ENCODE measurements around the gene COL11A2. TPM values are rescaled to one million over a fixed set of nuclear protein-coding genes. Genes with fewer than 3 reads are reported as not detected.
A peak's percentile ranks its signal among the peaks of the same experiment; 100 is the strongest.
"Not testable (repeated sequence)": the region's sequence is repeated elsewhere in the genome, so short reads cannot be mapped to it uniquely, and the experiment has no call there.

The COL11A2 gene
- 10 to 100 TPM in 1 of 5 donors, 1 to 10 TPM in 4; 3.0 to 10.8 (median 3.8) TPM for polyA plus RNA-seq (ENCODE audit: insufficient read depth in 1 of 5, insufficient read length in 5 of 5, low replicate concordance in 1 of 5)
- long read RNA-seq, donor 1 = 0 reads
- long read RNA-seq, donor 2 = 0 reads
- long read RNA-seq, donor 3, partial matches to known transcripts = 0 of 1 reads
- long read RNA-seq, donor 3, other reads (novel, unspliced or antisense) = 0 of 1 reads
- long read RNA-seq, donor 4 = 0 reads
- long read RNA-seq, donor 5 = 0 reads
- long read RNA-seq, donor 6 = 0 reads
- long read RNA-seq, donor 7 = 0 reads
- long read RNA-seq, donor 8, partial matches to known transcripts = 1,003 of 5,309 reads
- long read RNA-seq, donor 8, other reads (novel, unspliced or antisense) = 4,306 of 5,309 reads

GRCh38 chr6:33192105-33192646 lies at the start of gene COL11A2:
TSS of gene COL11A2 (minus strand) at chr6:33192467. CDS start at chr6:33192240, 227 bp downstream.
- DNase-seq = no peak

- no peak for DNase-seq
These were observed 49.7 kb upstream of the COL11A2 start for GRCh38 chr6:33241968-33242367.

DNA sequence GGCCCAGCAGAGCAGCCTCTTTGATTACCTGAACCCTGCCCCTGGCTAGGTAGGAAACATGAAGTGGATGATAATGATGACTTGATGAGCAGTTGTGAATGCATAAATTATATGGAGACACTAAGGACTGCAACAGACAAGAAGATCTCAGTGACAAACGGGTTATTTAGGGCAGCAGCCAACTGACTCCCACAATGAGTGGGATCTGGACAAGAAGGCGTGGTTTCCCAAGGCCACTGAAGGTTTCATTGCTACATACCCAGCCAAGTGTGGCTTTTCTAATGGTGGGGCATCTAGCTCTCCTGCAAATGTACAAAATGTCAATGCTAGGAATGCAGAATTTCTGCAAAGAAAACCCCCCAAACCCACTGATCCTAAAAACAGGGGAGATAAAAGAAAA lies 45.5 kb upstream of the COL11A2 start:
- DNase-seq = no peak

- DNase-seq = no peak
These were observed 44.6 kb upstream of the COL11A2 start for GRCh38 chr6:33236852-33237251.

GRCh38 chr6:33236328-33236727 lies 44.1 kb upstream of the COL11A2 start:
- DNase-seq = no peak

DNA sequence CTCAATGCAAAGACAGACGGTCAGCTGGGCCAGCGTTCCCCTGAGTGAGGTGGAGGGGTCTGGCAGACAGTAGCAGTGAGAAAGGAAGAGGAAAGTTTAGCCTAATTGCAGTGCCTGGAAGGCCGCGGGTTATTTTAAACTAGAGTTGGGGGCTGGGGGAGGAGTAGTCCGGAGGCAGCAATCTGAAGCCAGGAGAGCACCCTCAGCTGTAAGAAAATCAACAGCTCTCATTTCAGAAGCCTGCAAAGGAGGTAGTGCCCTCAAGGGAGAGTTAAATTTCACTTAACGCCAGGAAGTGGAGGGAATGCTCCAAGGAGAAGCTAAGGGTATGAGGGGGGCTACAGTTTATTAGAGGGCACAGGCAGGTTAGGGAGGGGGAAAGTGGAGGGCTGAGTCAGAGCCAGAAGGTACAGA lies 43.0 kb upstream of the COL11A2 start:
- peak in 1 of 2 donors; percentile 19 for DNase-seq

DNA sequence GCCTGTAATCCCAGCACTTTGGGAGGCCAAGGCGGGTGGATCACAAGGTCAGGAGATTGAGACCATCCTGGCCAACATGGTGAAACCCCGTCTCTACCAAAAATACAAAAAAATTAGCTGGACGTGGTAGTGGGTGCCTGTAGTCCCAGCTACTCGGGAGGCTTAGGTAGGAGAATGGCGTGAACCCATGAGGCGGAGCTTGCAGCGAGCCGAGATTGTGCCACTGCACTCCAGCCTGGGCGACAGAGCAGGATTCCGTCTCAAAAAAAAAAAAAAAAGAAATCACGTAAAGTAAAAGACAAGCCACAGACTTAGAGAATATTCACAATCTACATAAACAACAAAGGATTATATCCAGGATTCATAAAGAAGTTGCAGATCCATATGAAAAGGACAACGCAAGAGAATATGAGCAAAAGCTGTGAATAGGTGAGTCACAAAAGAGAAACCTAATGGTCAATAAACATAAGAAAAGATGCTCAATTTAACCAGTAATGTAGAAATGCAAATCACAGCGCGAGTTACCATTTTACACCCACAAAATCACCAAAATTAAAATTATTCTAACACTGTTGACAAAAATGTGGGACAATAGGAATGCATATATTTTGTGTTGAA lies 34.3 kb upstream of the COL11A2 start:
- DNase-seq = not testable (repeated sequence)

- no peak for DNase-seq
These were observed 25.4 kb upstream of the COL11A2 start for GRCh38 chr6:33217681-33218080.

DNA sequence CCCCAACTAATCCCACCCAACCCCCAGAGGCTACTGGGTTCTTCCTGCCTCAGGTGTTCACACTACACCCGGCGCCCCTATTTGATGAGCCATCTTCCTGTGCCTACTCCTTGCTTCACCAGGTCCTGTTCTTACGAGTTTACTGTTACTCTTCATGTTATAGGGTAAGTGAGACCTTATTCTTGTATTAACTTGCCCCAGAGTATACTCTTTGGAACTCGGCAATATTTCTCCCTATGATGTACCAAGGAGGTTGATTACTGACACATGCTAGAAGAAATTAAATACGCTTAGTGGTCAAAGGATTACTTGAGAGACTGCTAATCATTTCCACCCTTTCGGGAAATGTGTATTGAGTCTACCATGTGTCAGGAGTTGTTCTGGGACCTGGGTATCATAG lies 25.0 kb upstream of the COL11A2 start:
- DNase-seq = no peak

DNA sequence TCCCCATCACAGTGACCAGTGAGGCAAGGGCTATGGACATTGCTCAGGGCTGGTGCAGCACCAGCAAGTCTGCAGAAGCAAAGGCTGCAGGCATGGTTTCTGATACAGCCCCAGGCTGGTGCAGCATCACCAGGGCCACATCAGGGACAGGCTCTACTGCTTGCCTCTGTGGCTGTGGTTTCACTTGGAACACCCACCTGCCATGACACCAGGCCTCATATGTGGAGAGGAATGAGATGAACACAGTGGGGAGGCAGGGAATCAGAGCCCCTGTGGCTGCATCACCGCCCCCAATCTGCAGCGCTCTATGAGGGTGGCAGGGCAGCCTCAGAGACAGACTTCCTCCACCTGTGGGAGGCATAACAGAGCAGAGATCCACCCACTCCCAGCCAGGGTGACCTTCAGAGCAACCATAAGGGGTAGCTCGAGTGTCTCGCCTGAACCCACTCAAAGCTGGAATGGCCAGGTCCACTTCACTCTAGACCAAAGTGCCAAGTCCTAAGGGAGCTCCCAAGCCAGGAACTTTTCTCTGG lies 23.9 kb upstream of the COL11A2 start:
- no peak for DNase-seq

- peak in 1 of 2 donors; percentile 28 for DNase-seq
These were observed 23.2 kb upstream of the COL11A2 start for GRCh38 chr6:33215271-33216116.

DNA sequence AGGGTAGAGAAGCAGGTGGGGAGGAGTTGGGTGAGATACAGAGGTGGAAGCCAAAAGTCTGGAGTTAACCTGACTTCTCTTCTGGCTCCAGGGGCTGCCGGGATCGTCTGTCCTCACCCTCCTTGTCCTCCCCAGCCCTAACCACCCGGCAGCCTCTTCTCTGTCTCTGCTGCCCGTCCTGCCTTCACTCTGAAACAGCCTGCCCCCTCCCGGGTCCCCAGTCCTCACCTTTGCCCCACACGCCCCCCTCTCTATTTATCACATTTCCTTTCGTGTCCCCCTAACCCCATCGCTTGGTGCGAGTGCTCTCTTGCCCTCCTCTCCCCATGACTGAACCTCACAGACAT lies 21.7 kb upstream of the COL11A2 start:
- DNase-seq = no peak

GRCh38 chr6:33213166-33213988 lies 21.1 kb upstream of the COL11A2 start:
- peak in 1 of 2 donors; percentile 34 for DNase-seq

DNA sequence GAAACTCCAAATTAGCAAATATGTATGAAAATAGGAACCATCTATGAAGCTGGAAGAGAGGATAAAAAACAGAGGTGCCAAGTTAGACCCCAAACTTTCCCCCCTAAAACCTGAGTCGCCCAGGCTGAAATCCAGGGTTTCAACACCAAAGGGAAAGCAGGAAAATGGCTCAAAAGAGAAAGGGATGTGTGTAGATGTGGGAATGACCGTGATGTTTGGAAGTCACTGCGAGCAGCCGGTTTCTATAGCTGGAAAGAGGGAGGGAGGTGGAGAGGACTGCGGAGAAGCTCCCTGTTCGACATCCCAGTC lies 20.5 kb upstream of the COL11A2 start:
- DNase-seq = no peak

GRCh38 chr6:33211666-33212422 lies 19.6 kb upstream of the COL11A2 start:
- DNase-seq = no peak

DNA sequence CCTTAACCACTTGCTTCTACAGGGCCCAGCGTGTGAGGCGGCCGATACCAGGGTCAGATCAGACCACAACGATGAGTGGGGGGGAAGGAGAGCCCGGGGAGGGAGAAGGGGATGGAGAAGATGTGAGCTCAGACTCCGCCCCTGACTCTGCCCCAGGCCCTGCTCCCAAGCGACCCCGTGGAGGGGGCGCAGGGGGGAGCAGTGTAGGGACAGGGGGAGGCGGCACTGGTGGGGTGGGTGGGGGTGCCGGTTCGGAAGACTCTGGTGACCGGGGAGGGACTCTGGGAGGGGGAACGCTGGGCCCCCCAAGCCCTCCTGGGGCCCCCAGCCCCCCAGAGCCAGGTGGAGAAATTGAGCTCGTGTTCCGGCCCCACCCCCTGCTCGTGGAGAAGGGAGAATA lies 18.9 kb upstream of the COL11A2 start:
- no peak for DNase-seq

- DNase-seq = no peak
These were observed 17.6 kb upstream of the COL11A2 start for GRCh38 chr6:33209856-33210255.

- peak; percentile 86 to 88 for DNase-seq
These were observed 16.1 kb upstream of the COL11A2 start, which contains the start of gene RING1 for GRCh38 chr6:33208091-33208967. TSS of gene RING1 (plus strand) at chr6:33208500. CDS start at chr6:33208823, 323 bp downstream.

- peak; percentile 64 for DNase-seq
These were observed 15.4 kb upstream of the COL11A2 start for GRCh38 chr6:33207552-33208090.
